HepG2 (cell line): ENCODE data around the gene C1R. TPM values are rescaled to one million over a fixed set of nuclear protein-coding genes. Genes with fewer than 3 reads are reported as not detected.

Experiments used
- ADNP ChIP-seq: sonication (generic); formaldehyde crosslinking; IDR thresholded peaks from 2 replicates; pipeline ENCODE4 v1.4.0; 2020; ENCODE audit warnings: missing genetic modification reagents
- ARNT2 ChIP-seq: sonication (generic); formaldehyde crosslinking; IDR thresholded peaks from 2 replicates; pipeline ENCODE4 v1.8.0; 2022; ENCODE audit warnings: mild to moderate bottlenecking, low read depth, missing genetic modification reagents, moderate library complexity
- ATF7-NPFF ChIP-seq: sonication (generic); formaldehyde crosslinking; IDR thresholded peaks from 2 replicates; pipeline ENCODE4 v1.8.1; 2023; ENCODE audit warnings: mild to moderate bottlenecking, low read depth, missing genetic modification reagents, moderate library complexity
- BCL3 ChIP-seq: sonication (generic); formaldehyde crosslinking; IDR thresholded peaks from 2 replicates; pipeline ENCODE4 v1.5.1; 2020; ENCODE audit warnings: mild to moderate bottlenecking, missing genetic modification reagents, moderate library complexity
- CREBL2 ChIP-seq: sonication (generic); formaldehyde crosslinking; IDR thresholded peaks from 2 replicates; pipeline ENCODE4 v1.8.1; 2023; ENCODE audit warnings: missing genetic modification reagents, mild to moderate bottlenecking, borderline replicate concordance
- DZIP1 ChIP-seq: sonication (generic); formaldehyde crosslinking; IDR thresholded peaks from 2 replicates; pipeline ENCODE4 v1.5.0; 2020; ENCODE audit warnings: mild to moderate bottlenecking, missing genetic modification reagents
- ESRRA ChIP-seq: sonication (generic); formaldehyde crosslinking; IDR thresholded peaks from 2 replicates; pipeline ENCODE4 v1.5.1; 2020; ENCODE audit warnings: mild to moderate bottlenecking, low read depth, missing genetic modification reagents
- FOSL1 ChIP-seq: sonication (generic); formaldehyde crosslinking; IDR thresholded peaks from 2 replicates; pipeline ENCODE4 v1.9.0; 2021; ENCODE audit warnings: missing genetic modification reagents, borderline replicate concordance
- MAX ChIP-seq: IDR thresholded peaks from 2 replicates; pipeline ENCODE4 v1.6.1; 2012; ENCODE audit warnings: inconsistent platforms
- NCOA2 ChIP-seq: sonication (generic); formaldehyde crosslinking; IDR thresholded peaks from 2 replicates; pipeline ENCODE4 v1.8.0; 2022; ENCODE audit warnings: inconsistent platforms
- NFATC3 ChIP-seq: sonication (generic); formaldehyde crosslinking; IDR thresholded peaks from 2 replicates; pipeline ENCODE4 v1.5.1; 2020; ENCODE audit warnings: mild to moderate bottlenecking, missing genetic modification reagents
- NFE2L1 ChIP-seq: sonication (generic); formaldehyde crosslinking; IDR thresholded peaks from 2 replicates; pipeline ENCODE4 v1.4.0; 2020; ENCODE audit warnings: missing genetic modification reagents, mild to moderate bottlenecking, borderline replicate concordance
- PLRG1 ChIP-seq: fragments of 450-650 bp; conservative IDR thresholded peaks from 2 replicates; pipeline ENCODE4 v1.6.1; 2016
- POLR2AphosphoS5 ChIP-seq: IDR thresholded peaks from 2 replicates; pipeline ENCODE4 v1.6.1; 2012; ENCODE audit warnings: low read depth, low read length
- RAD21 ChIP-seq: fragments of 450-650 bp; formaldehyde crosslinking; IDR thresholded peaks from 2 replicates; pipeline ENCODE4 v1.5.0; 2020; ENCODE audit warnings: mild to moderate bottlenecking
- SAFB2 ChIP-seq: sonication (generic); formaldehyde crosslinking; IDR thresholded peaks from 2 replicates; pipeline ENCODE4 v1.5.1; 2020; ENCODE audit warnings: missing genetic modification reagents, low read depth, mild to moderate bottlenecking, borderline replicate concordance
- SAP130 ChIP-seq: IDR thresholded peaks from 2 replicates; pipeline ENCODE4 v1.6.1; 2016; ENCODE audit warnings: low read depth
- SIN3A ChIP-seq: IDR thresholded peaks from 2 replicates; pipeline ENCODE4 v1.6.1; 2011; ENCODE audit warnings: low read depth, mild to moderate bottlenecking, control low read depth, low read length, borderline replicate concordance
- SMAD9 ChIP-seq: sonication (generic); formaldehyde crosslinking; IDR thresholded peaks from 2 replicates; pipeline ENCODE4 v1.5.1; 2020; ENCODE audit warnings: mild to moderate bottlenecking, missing genetic modification reagents
- SOX5 ChIP-seq: IDR thresholded peaks from 2 replicates; pipeline ENCODE4 v1.6.1; 2016; ENCODE audit warnings: borderline replicate concordance
- ZC3H13 ChIP-seq: sonication (generic); formaldehyde crosslinking; IDR thresholded peaks from 2 replicates; pipeline ENCODE4 v1.8.1; 2023; ENCODE audit warnings: mild to moderate bottlenecking, missing genetic modification reagents, moderate library complexity
- ZNF343 ChIP-seq: sonication (generic); formaldehyde crosslinking; IDR thresholded peaks from 2 replicates; pipeline ENCODE4 v1.4.0; 2020; ENCODE audit warnings: mild to moderate bottlenecking, missing genetic modification reagents
- ZNF557 ChIP-seq: sonication (generic); formaldehyde crosslinking; IDR thresholded peaks from 2 replicates; pipeline ENCODE4 v1.4.0; 2020; ENCODE audit warnings: missing genetic modification reagents
- ZNF614 ChIP-seq: IDR thresholded peaks from 2 replicates; pipeline ENCODE4 v1.6.1; 2018; ENCODE audit warnings: missing biosample characterization, missing genetic modification reagents, inconsistent platforms, borderline replicate concordance
- ZNF629 ChIP-seq: sonication (generic); formaldehyde crosslinking; conservative IDR thresholded peaks from 2 replicates; pipeline ENCODE4 v1.5.0; 2020; ENCODE audit warnings: missing genetic modification reagents
- ZNF644 ChIP-seq: IDR thresholded peaks from 2 replicates; pipeline ENCODE4 v1.6.1; 2016; ENCODE audit warnings: low read depth
- ZNF784 ChIP-seq: sonication (generic); formaldehyde crosslinking; IDR thresholded peaks from 2 replicates; pipeline ENCODE4 v1.5.1; 2020; ENCODE audit warnings: missing genetic modification reagents, mild to moderate bottlenecking, borderline replicate concordance
- ZSCAN21 ChIP-seq: sonication (generic); formaldehyde crosslinking; IDR thresholded peaks from 2 replicates; pipeline ENCODE4 v1.8.0; 2022; ENCODE audit warnings: mild to moderate bottlenecking, missing genetic modification reagents, moderate library complexity, borderline replicate concordance
- polyA plus RNA-seq, 8 experiments: library from polyadenylated mRNA; depleted of rRNA in 3 of 8; stranded (reverse) in 7 of 8; unstranded in 1 of 8; fragments of >200 nt; fragmentation: Illumina TruSeq in 4 of 8; extraction: Trizol in 4 of 8; gene quantifications; 2 replicates each; pipeline versions ENCODE4 v1.2.1 to v1.2.3, GENCODE V29; 2011 to 2016; ENCODE audit warnings: low read depth in 4 of 8, missing spikeins in 1 of 8, mixed read lengths in 1 of 8; ENCODE audit not compliant: insufficient read depth in 1 of 8
- total RNA-seq, 5 experiments: library from RNA; depleted of rRNA; stranded (reverse); fragments of >200 nt; fragmentation: Illumina TruSeq; extraction: Trizol; gene quantifications; 2 replicates each; pipeline ENCODE4 v1.2.3, GENCODE V29; 2016; ENCODE audit warnings: low read depth in 1 of 5

Gene C1R
- total and polyA plus RNA-seq, 2 of the 13 experiments (the other 11 are each of a cell fraction or from before 2014, with no cell fraction given): 3.5 to 6.5 TPM

GRCh38 chr12:7123806-7124522 lies 31.7 kb upstream of the C1R start (continued):
- TF ChIP-seq ESRRA: peak; percentile 62; the same call in 1 of the 2 replicates
- no peak for TF ChIP-seq NFATC3 (CRISPR knock-in tag)
- TF ChIP-seq ZSCAN21: no peak
- peak; percentile 79 for TF ChIP-seq SAP130
- TF ChIP-seq ZNF614: 0 out of 2 replicates have a peak, but pooled peaks have one; percentile 37
- TF ChIP-seq ZNF644 (CRISPR knock-in tag): peak; percentile 73; the same call in 1 of the 2 replicates
- no peak; the same call in 1 of the 2 replicates for TF ChIP-seq SOX5 (CRISPR knock-in tag)
- no peak for TF ChIP-seq FOSL1 (CRISPR knock-in tag)
- no peak for TF ChIP-seq CREBL2
- TF ChIP-seq ZNF629: no peak
- no peak for TF ChIP-seq ADNP
- peak; percentile 86 for TF ChIP-seq NCOA2
- no peak for TF ChIP-seq SMAD9 (CRISPR knock-in tag)
- peak; percentile 68 for TF ChIP-seq ARNT2
- TF ChIP-seq ZNF784: no peak
- TF ChIP-seq ATF7-NPFF (CRISPR knock-in tag): no peak
- TF ChIP-seq SIN3A: no peak
- no peak for TF ChIP-seq NFE2L1 (CRISPR knock-in tag)
- peak; percentile 80 for TF ChIP-seq POLR2AphosphoS5
- no peak for TF ChIP-seq ZNF557
- TF ChIP-seq PLRG1: no peak
- no peak for TF ChIP-seq RAD21 (CRISPR knock-in tag)
- no peak for TF ChIP-seq ZC3H13 (CRISPR knock-in tag)
- TF ChIP-seq MAX: no peak
- TF ChIP-seq ZNF343 (CRISPR knock-in tag): no peak
- no peak for TF ChIP-seq BCL3
- TF ChIP-seq DZIP1 (CRISPR knock-in tag): no peak
- no peak for TF ChIP-seq SAFB2 (CRISPR knock-in tag)
